GM19467 (cell line): Measurements from ENCODE around the gene CHD6.

Experiments used
- ATAC-seq: cut with Tn5 transposase; IDR thresholded peaks from one replicate; pipeline ENCODE4 v1.9.1; 2021; ENCODE audit warnings: mild to moderate bottlenecking, moderate library complexity; ENCODE audit not compliant: unreplicated experiment

The CHD6 gene, protein sequence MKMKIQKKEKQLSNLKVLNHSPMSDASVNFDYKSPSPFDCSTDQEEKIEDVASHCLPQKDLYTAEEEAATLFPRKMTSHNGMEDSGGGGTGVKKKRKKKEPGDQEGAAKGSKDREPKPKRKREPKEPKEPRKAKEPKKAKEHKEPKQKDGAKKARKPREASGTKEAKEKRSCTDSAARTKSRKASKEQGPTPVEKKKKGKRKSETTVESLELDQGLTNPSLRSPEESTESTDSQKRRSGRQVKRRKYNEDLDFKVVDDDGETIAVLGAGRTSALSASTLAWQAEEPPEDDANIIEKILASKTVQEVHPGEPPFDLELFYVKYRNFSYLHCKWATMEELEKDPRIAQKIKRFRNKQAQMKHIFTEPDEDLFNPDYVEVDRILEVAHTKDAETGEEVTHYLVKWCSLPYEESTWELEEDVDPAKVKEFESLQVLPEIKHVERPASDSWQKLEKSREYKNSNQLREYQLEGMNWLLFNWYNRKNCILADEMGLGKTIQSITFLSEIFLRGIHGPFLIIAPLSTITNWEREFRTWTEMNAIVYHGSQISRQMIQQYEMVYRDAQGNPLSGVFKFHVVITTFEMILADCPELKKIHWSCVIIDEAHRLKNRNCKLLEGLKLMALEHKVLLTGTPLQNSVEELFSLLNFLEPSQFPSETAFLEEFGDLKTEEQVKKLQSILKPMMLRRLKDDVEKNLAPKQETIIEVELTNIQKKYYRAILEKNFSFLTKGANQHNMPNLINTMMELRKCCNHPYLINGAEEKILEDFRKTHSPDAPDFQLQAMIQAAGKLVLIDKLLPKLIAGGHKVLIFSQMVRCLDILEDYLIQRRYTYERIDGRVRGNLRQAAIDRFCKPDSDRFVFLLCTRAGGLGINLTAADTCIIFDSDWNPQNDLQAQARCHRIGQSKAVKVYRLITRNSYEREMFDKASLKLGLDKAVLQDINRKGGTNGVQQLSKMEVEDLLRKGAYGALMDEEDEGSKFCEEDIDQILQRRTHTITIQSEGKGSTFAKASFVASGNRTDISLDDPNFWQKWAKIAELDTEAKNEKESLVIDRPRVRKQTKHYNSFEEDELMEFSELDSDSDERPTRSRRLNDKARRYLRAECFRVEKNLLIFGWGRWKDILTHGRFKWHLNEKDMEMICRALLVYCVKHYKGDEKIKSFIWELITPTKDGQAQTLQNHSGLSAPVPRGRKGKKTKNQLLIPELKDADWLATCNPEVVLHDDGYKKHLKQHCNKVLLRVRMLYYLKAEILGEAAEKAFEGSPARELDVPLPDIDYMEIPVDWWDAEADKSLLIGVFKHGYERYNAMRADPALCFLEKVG (N-terminal part only)

DNA sequence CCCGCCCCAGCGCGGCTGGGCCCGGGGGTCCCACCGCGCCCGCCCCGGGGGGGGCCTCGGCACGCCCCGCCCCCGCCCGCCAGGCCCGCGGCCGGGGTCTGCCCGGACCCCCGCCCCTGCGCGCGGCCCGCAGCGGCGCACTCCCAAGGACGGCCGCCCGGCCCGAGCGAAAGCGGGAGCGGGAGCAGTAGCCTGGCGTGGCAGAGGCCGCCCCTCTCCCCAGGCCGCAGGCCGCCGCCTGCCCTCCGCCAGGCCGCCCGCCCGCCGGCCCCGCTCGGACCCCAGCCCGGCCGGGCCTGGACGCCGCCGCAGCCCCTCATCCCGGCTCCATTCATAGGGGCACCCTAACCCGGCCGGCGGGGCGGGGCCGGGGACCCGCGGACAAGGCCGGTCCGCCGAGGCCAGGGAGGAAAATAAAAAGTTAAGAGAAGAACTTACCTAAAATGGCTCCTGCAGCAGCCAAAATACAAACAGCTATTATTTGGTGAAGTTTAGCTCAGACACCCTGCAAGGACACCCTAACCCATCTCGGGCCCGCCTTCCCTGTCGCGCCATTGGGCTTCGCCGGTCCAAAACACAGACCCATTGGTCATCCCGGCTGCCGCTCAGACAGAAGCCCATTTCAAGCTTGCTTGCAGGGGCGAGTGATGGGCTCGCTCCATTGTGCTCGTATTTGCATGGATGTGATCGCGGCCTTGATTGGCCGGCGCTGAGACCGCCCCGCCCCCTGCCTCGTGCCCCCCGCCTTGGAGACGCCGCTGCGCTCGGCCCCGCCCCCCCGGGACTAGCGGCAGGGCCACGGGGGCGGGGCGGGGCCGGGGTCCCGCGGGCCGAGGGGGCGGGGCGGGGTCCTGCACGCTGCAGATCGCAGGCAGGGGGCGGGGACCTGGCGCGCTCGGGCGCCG, at the start of gene CHD6:
Gene CHD6 (minus strand): TSS at position 476 of the 905 bp plus-strand sequence. CDS start 67,040 bp downstream, outside the sequence.
- ATAC-seq, result peak; percentile 98

DNA sequence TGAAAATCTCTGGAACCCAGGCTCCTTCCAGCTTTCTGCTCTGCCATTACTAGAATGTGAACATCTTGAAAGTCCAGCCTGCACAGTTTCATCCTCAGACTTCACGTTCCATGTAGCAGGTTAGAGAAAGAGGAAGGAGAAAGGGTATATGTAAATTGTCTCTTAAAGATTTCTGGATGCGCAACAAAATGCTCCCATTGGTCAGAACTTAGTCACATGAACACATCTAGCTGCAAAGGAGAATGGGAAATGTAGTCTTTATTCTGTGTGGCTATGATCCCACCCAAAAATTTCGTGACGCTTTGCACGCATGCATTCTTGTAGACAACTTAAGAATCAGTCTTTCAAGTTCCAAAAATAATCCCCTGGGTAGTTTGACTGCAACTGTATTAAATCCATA, 46.4 kb upstream of the CHD6 start:
- ATAC-seq, result no peak

DNA sequence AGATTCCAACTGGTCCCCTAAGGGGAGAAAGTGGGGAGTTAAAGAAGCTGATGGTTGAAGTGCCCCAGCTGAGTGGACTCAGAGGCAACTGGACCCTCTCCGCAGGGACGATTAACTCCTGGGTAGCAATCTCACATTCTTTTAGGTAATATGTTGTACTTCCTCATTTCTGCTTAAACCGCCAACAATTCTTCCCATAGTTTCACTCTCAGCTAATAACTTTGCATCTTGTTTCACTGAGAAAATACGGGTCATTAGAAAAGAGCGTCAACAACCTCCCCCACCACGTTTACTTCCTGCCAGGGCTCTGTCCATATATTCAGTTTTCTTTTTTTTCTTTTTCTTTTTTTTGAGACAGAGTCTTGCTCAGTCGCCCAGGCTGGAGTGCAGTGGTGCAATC, 39.5 kb upstream of the CHD6 start:
- ATAC-seq, result no peak

DNA sequence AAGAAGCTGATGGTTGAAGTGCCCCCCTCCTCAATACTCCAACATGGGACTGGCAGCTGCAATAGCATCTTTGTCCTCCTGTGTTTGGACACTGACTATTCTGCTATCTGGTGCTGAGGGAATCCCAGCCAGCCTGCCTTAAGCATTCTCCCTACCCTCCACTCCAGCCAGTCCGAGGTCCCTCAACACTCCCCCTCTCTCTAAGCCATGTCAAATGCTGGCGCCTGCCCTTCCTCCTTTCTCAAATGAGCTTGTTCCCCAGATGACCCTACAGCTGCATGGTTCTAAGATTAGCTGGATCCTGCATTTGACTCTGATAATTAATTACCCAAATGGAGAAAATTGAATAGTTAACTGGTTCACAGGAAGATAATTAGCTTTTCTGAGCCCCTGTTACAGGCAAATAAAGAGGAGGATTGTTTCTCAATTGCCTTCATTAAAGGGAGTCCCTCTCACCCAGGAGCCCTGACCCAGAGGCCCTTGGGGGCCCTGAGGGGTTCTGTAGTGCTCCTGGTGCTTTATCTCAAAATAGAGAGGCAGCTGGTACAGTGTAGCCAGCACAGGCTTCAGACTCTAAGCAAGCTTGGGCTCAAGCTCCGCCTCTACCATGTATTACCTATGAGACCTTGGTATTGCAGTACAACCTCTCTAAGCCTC, 37.9 kb upstream of the CHD6 start:
- ATAC-seq, result no peak

DNA sequence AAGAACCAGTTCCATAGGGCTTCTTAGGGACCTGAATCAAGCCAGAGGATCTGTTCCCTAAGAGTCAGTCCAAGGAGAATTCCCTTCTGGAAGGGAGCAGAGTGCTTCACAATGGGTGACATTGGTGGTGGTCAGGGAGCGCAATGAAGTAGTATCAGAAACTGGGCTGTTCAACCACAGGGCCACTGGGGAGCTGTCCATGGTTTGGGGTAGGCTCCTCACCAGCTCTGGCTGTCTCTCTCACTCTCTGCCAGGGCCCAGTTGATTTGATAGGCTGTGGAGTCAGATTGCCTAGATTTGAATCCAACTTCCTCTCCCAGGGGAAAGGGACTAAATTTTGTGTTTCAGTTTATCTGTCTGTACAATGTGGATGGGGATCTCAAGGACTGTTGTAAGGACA, 36.7 kb upstream of the CHD6 start:
- no peak for ATAC-seq

DNA sequence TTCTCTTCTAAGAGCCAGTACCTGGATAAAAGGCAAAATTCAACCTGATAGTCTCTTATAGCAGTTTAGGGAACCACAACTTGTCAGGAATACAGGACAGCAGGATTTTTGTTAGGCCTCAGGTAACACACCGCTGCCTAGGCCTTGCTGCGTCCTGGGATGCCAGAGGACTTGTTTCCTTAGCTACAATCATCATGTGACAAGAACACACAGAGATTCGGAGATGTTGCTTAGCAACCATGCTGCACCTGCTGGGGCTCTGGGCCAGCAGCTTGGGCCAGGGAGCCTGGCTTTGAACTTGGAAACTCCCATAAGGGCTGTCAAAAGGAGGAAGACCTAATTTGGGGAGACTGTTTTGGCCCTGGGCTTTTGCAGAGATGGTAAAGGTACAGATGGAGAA, 36.1 kb upstream of the CHD6 start:
- no peak for ATAC-seq

DNA sequence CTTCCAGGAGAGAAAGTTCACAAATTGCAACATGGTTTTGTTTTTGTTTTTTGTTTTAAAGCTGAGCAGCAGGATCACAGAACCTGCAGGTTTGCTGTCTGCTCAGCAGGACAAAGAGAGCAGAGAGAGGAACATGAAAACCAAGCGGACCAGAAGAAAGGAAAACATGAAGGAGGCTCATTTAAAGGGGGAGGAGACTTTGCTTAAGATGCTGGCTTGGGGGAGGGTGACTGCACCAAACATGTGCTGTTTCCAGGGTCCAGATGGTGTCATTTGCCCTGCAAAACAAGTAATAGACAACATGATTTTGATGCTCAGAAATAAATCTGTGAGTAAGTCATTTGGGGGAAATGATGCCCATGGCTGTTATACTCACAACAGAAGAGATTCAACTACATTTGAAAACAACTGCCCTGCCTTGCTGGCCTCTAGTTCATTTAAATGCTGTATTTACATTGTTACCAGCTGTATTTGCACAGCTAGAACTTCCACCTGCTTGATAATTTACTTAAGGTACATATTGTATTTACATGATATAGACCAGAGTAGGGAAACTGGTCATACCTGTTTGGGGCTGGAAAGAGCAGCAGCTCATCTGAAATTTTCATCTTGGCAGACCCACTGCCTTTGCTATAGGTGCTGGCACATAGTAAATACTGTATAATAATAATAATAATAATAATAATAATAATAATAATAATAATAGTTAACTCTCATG, 32.2 kb upstream of the CHD6 start:
- no peak for ATAC-seq

DNA sequence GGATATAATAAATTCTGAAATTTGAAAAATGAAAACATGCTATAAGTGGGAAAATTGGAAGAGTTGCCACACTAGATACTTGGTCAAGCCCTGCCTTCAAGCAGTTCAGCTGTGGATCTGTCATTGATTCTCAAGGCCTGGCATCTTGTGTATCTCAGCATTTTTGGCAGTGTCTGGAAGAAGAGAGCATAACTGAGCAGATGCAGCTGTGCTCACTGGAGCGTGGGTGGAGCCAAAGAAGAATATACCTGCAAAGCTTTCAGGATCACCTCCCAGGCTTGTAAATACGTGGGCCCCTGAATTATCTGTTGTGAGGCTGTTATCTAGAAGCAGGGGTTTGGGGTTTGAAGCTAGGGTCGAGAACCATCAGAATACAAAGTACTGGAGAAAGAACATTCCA, 31.3 kb upstream of the CHD6 start:
- ATAC-seq, result no peak

DNA sequence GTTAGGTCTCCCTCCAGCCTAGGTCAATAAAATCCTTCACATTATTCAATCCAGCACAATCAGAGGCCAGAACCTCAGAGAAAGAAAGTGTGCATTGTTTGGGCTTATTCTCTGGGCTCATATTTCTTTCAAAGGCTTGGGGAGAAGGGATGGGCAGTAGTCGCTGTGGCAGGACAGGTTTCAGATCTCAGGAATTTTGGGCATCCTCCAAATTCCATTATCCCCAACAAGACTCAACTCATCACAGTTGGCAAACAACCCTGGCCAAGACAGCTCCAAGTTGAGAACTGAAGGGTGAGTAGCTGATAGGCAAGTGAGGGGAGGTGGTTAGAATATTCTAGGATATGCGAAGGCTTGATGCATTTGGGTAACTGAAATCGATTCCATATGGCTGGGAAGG, 27.2 kb upstream of the CHD6 start:
- no peak for ATAC-seq

DNA sequence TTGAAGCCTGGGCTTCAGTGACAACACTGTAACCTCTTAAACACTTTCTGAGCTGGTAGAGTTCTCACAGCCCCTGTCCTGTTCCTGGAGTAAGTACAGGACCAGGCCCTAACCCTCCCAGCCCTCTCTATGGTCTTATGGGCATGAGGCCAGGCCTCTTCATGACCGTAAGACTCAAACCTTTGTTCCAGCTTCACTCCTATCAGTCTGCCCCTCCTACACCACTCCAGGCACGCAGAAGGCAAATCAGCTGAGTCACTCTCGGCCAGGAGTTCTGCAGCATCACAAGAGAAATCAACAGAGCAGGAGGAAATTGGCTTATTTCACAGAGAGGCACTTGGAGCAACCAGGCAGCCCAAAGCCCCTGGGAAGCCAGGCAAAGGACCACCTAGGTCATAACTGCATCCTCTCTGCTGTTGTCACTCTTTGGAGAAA, 25.3 kb upstream of the CHD6 start:
- ATAC-seq, result no peak

DNA sequence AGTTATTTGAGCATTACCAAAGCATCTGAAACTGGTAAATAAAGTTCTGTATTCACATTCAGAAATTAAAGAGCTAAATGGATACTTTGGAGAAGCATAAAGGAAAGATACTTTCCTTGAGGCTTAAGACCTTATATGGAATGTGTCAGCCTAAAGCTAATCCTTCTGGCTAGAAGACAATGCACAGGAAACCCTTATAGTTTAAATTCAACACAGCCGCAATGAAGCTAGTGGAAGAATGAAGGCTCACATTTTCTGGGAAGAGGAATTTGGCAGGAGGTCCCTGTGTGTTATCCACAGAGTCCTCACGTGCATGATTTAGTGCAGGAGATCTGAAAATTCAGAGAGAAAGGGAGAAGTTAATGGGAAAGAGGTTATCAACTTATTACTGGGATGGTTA, 21.5 kb upstream of the CHD6 start:
- ATAC-seq, result no peak

DNA sequence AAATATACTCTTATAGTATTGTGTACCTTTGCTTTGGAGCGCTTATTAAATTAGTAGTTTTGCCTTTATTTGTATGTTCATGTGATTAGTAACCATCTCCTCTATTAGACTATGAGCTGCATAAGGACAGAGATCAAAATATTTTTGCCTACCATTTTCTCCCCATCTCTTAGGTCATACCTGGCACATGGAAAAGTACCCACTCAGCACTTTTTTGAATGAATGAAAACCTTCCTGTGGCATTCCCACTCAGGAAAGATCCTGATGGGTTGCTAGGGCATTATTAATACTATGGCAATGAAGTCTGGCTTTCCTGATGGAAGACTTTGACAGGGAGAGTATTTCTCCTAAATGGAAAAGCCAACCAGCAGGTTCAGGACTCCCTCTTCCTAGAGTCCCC, 20.3 kb upstream of the CHD6 start:
- no peak for ATAC-seq

DNA sequence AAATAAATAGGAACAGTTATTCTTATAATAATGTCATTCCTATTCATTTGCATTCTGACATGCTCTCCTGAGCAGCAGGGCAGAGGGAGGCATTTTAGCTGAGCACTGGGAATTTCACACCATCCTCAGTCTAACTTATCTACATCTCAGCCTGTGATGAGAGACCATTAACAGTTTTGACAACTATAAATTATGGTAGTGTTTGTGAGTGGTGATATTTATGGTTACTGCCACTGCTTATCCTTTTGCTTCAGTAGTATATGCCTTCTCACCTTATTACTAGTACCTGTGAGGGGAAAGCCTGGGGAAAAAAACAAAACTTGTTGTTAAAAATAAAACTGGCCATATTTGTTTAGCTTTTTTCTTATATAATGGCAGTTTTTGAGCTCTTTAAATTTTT, 17.0 kb upstream of the CHD6 start:
- ATAC-seq, result no peak

DNA sequence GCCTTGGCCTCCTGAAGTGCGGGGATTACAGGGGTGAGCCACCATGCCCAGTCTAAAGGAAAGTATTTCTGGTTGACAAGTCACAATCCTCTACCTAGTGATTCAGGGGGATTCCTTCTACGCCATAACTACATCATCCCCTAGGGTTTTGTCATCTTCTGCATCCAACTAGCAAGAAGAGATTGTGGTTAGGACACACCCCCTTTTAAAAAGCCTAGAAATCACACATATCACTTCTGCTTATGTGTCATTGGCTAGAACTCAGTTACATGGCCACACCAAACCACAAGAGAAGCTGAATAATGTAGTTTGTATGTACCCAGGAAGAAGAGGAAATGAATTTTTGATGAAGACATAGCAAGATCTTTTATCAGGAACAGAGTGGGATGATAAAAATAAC, 14.7 kb upstream of the CHD6 start:
- ATAC-seq, result no peak

DNA sequence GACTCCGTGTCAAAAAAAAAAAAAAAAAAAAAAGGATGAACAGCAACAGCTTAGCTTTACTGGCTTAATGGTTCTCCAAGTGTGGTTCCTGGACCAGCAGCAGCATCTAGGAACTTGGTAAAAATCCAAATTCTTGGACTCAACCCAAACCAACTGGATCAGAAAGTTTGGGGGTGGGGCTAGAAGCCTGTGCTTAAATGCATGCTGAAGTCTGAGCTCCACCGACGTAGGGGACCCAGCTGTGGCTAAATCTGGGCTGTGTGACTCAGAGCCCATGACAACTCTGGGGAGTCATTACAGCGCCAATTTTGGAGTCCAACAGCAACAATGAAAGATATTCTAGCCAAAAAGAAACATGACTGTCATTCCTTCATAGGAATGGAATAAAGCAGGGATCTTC, 13.6 kb upstream of the CHD6 start:
- no peak for ATAC-seq

DNA sequence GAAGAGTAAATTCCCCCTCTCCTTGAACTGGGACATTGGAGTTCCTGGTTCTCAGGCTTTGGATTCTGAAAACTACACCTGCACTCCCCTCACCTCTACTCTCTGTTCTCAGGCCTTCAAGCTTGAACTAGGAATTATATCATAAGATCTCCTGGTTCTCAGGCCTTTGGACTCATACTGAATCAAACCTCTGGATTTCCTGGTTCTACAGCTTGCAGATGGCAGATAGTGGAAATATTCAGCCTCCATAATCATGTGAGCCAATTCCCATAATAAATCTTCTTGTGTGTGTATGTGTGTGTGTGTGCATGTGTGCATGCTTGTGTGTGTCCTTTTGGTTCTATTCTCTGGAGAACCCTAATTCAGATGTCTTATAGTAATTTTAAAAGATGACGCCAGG, 12.7 kb upstream of the CHD6 start:
- no peak for ATAC-seq

DNA sequence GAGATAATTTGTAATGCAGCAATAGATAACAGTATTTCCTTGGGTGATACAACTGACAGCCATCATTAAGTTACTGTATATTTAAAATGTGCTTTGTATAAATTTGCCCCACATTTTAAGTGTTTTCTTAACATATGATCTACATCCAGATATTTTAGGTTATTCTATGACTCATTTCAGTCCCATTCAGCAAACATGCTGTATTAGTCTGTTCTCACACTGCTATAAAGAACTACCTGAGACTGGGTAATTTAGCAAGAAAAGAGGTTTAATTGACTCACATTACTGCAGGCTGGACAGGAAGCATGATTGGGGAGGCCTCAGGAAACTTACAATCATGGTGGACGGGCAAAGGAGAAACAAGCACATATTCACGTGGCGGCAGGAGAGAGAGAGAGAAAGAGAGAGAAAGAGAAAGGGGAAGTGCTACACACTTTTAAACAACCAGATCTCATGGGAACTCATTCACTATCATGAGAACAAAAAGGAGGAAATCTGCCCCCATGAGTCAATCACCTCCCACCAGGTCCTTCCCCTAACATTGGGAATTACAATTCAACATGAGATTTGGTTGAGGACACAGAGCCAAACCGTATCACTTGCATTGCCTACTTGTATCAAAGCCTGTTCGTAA, 9.6 kb upstream of the CHD6 start:
- no peak for ATAC-seq

DNA sequence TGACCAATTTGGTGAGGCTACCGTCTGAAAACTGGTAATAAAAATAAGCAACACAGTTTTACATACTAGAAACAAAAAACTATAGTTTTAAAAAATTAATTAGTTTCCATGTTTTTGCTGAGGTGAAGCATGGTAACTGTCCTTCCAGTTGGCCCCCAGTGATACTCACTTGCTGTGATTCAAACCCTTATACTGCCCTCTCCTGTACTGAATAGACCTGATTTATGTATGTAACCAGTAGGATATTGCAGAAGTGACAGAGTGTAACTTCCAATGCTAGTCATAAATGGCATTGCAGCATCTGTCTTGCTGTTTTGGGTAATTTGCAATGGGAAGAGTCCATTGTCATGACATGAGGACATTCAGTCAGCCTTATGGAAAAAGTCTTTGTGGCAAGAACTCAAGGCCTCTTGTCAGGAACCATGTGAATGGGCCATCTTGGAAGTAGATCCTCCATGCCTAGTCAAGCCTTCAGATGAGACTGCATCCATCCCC, 8.9 kb upstream of the CHD6 start:
- no peak for ATAC-seq
